ENCODE data around the gene C9. TPM values are rescaled to one million over a fixed set of nuclear protein-coding genes. Genes with fewer than 3 reads are reported as not detected.

Gene C9
- total RNA-seq, 1 donor from 2014 or later = not detected

- Mint-ChIP-seq H3K27me3 (ENCODE audit: unreplicated experiment) (no peaks in the 10 kb centered on the region), H3K27ac (ENCODE audit: unreplicated experiment) (no peak overlapping the region), H3K36me3 (ENCODE audit: low read depth, unreplicated experiment) (no peaks in the 10 kb centered on the region), H3K4me3 (ENCODE audit: unreplicated experiment) (no peak overlapping the region), H3K9me3 (ENCODE audit: unreplicated experiment) (no peaks in the 10 kb centered on the region), H3K4me1 (ENCODE audit: unreplicated experiment) (no peaks in the 10 kb centered on the region)
- no peak for TF ChIP-seq CTCF (IDR thresholded peaks at IDR 0.05; ENCODE audit: unreplicated experiment)
- no peak for DNase-seq (ENCODE audit: low spot score)
Observed at GRCh38 chr5:39309534-39309933, 54.8 kb downstream of the C9 start.

GRCh38 chr5:39302472-39302871, 61.8 kb downstream of the C9 start:
- no peaks in the 10 kb centered on the region for H3K9me3 Mint-ChIP-seq (ENCODE audit: unreplicated experiment)
- H3K27ac Mint-ChIP-seq (ENCODE audit: unreplicated experiment) = no peak overlapping the region
- H3K27me3 Mint-ChIP-seq (ENCODE audit: unreplicated experiment) = peaks cover 2% of the 10 kb centered on the region
- TF ChIP-seq CTCF (IDR thresholded peaks at IDR 0.05; ENCODE audit: unreplicated experiment) = no peak
- no peak for DNase-seq (ENCODE audit: low spot score)
- H3K36me3 Mint-ChIP-seq (ENCODE audit: low read depth, unreplicated experiment) = no peaks in the 10 kb centered on the region
- H3K4me3 Mint-ChIP-seq (ENCODE audit: unreplicated experiment) = no peak overlapping the region
- no peaks in the 10 kb centered on the region for H3K4me1 Mint-ChIP-seq (ENCODE audit: unreplicated experiment)

DNA sequence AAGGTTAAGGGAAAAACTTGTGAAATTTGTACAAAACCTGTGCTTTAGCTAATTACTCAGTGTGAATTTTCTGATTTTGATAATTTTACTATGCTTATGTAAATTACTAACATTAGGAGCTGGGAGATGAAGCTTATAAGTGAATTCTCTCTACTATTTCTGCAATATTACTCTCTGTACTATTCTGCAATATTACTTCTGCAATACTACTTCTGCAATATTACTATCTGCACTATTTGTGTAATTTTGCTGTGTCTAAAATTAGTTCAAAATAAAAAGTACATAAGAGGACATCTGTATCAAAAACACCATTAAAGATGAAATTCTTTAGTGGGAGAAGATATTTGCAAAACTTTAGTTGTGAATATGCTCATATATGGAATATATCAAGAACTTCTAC, 62.9 kb downstream of the C9 start:
- Mint-ChIP-seq H3K4me3 (ENCODE audit: unreplicated experiment) (no peak overlapping the region), H3K9me3 (ENCODE audit: unreplicated experiment) (no peaks in the 10 kb centered on the region), H3K27me3 (ENCODE audit: unreplicated experiment) (peaks cover 2% of the 10 kb centered on the region), H3K27ac (ENCODE audit: unreplicated experiment) (no peak overlapping the region), H3K36me3 (ENCODE audit: low read depth, unreplicated experiment) (no peaks in the 10 kb centered on the region), H3K4me1 (ENCODE audit: unreplicated experiment) (no peaks in the 10 kb centered on the region)
- no peak for DNase-seq (ENCODE audit: low spot score)
- TF ChIP-seq CTCF (IDR thresholded peaks at IDR 0.05; ENCODE audit: unreplicated experiment) = no peak

- no peak for TF ChIP-seq CTCF (IDR thresholded peaks at IDR 0.05; ENCODE audit: unreplicated experiment)
- no peaks in the 10 kb centered on the region for H3K4me1 Mint-ChIP-seq (ENCODE audit: unreplicated experiment)
Observed at GRCh38 chr5:39299962-39300361, 64.3 kb downstream of the C9 start.

DNA sequence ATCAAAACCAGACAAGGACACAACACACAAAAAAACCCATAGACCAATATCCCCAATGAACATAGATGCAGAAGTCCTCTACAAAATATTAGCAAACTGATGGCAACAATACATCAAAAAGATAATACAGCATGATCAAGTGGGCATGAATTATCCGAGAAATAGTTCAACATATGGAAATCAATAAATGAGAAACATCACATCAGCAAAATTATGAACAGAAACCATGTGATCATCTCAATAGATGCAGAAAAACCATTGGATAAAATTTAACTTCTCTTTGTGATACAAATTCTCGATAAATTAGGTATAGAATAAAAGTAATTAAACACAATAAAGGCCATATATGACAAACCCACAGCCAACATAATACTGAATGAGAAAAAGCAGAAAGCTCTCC, 69.6 kb downstream of the C9 start:
- TF ChIP-seq CTCF (IDR thresholded peaks at IDR 0.05; ENCODE audit: unreplicated experiment) = no peak
- Mint-ChIP-seq H3K4me1 (ENCODE audit: unreplicated experiment) (no peaks in the 10 kb centered on the region), H3K36me3 (ENCODE audit: low read depth, unreplicated experiment) (no peaks in the 10 kb centered on the region)

More at GRCh38 chr5:39299962-39300361, 64.3 kb downstream of the C9 start:
- Mint-ChIP-seq H3K9me3 (ENCODE audit: unreplicated experiment) (no peaks in the 10 kb centered on the region), H3K27me3 (ENCODE audit: unreplicated experiment) (peaks cover 2% of the 10 kb centered on the region), H3K36me3 (ENCODE audit: low read depth, unreplicated experiment) (no peaks in the 10 kb centered on the region), H3K4me3 (ENCODE audit: unreplicated experiment) (no peak overlapping the region), H3K27ac (ENCODE audit: unreplicated experiment) (no peak overlapping the region)
- no peak for DNase-seq (ENCODE audit: low spot score)

More for the DNA sequence above, 69.6 kb downstream of the C9 start:
- DNase-seq (ENCODE audit: low spot score) = no peak
- Mint-ChIP-seq H3K9me3 (ENCODE audit: unreplicated experiment) (no peaks in the 10 kb centered on the region), H3K27me3 (ENCODE audit: unreplicated experiment) (no peaks in the 10 kb centered on the region), H3K27ac (ENCODE audit: unreplicated experiment) (no peak overlapping the region), H3K4me3 (ENCODE audit: unreplicated experiment) (no peak overlapping the region)

All from endothelial cell (in vitro differentiated cells).